Neural cell (in vitro differentiated cells): Measurements from ENCODE around the gene RAP1GAP2. TPM values are rescaled to one million over a fixed set of nuclear protein-coding genes. Genes with fewer than 3 reads are reported as not detected.

ENCODE experiments used
- H2AFZ ChIP-seq: fragments of 200-600, 300-800 bp; sonication (generic), shearing (Covaris generic); 2 replicates; pipeline ENCODE4 v1.6.0; 2014; ENCODE audit warnings: low read depth, mild to moderate bottlenecking, antibody characterized with exemption, low read length, moderate library complexity
- H3F3A ChIP-seq: fragments of 200-600 bp; shearing (Covaris generic); 2 replicates; pipeline ENCODE4 v1.6.1; 2016; ENCODE audit warnings: mild to moderate bottlenecking, moderate library complexity, mixed read lengths, antibody characterized with exemption, low read length; ENCODE audit not compliant: insufficient read depth, poor library complexity, severe bottlenecking
- H3K27ac ChIP-seq: fragments of 200-600, 300-800 bp; sonication (generic), shearing (Covaris generic); 2 replicates; pipeline ENCODE4 v1.5.1; 2014; ENCODE audit warnings: mild to moderate bottlenecking, low read length, moderate library complexity
- H3K27me3 ChIP-seq: fragments of 300-800, 200-600 bp; sonication (generic), shearing (Covaris generic); 2 replicates; pipeline ENCODE4 v1.6.0; 2014; ENCODE audit warnings: mild to moderate bottlenecking, low read depth, low read length, moderate library complexity; ENCODE audit not compliant: insufficient read depth
- H3K36me3 ChIP-seq: fragments of 300-800, 200-600 bp; sonication (generic), shearing (Covaris generic); 2 replicates; pipeline ENCODE4 v1.5.1; 2014; ENCODE audit warnings: mild to moderate bottlenecking, antibody characterized with exemption, low read length, moderate library complexity; ENCODE audit not compliant: insufficient read depth
- H3K4me2 ChIP-seq: fragments of 300-800, 200-600 bp; sonication (generic), shearing (Covaris generic); 2 replicates; pipeline ENCODE4 v1.6.0; 2014; ENCODE audit warnings: mild to moderate bottlenecking, low read length
- H3K4me3 ChIP-seq: fragments of 300-800, 200-600 bp; sonication (generic), shearing (Covaris generic); 2 replicates; pipeline ENCODE4 v1.5.1; 2014; ENCODE audit warnings: mild to moderate bottlenecking, low read length, moderate library complexity
- H3K79me2 ChIP-seq: fragments of 200-600 bp; shearing (Covaris generic); replicated peaks from 2 replicates; pipeline ENCODE4 v1.6.0; 2014; ENCODE audit warnings: mild to moderate bottlenecking, low read length, moderate library complexity; ENCODE audit not compliant: insufficient read depth
- H3K9ac ChIP-seq: fragments of 300-800, 200-600 bp; sonication (generic), shearing (Covaris generic); 2 replicates; pipeline ENCODE4 v1.6.1; 2016; ENCODE audit warnings: mild to moderate bottlenecking, low read length, mixed read lengths
- H3K9me2 ChIP-seq: fragments of 200-600 bp; shearing (Covaris generic); 2 replicates; pipeline ENCODE4 v1.6.1; 2016; ENCODE audit warnings: mild to moderate bottlenecking, low read length, mixed read lengths; ENCODE audit not compliant: insufficient read depth
- H3K9me3 ChIP-seq: fragments of 200-600, 300-800 bp; sonication (generic), shearing (Covaris generic); 2 replicates; pipeline ENCODE4 v1.6.1; 2016; ENCODE audit warnings: mild to moderate bottlenecking, mixed run types, low read length, moderate library complexity, mixed read lengths
- H4K20me1 ChIP-seq: fragments of 200-600 bp; shearing (Covaris generic); 2 replicates; pipeline ENCODE4 v1.6.1; 2016; ENCODE audit warnings: mild to moderate bottlenecking, mixed run types; ENCODE audit not compliant: insufficient read depth
- CTCF ChIP-seq: fragments of 450-650 bp; IDR thresholded peaks from 2 replicates; pipeline ENCODE4 v1.5.1; 2014; ENCODE audit warnings: antibody characterized with exemption, mild to moderate bottlenecking, moderate library complexity; ENCODE audit not compliant: poor library complexity, severe bottlenecking
- EP300 ChIP-seq: fragments of 450-650 bp; conservative IDR thresholded peaks from 2 replicates; pipeline ENCODE4 v1.6.1; 2014; ENCODE audit warnings: antibody characterized with exemption, mild to moderate bottlenecking, moderate library complexity; ENCODE audit not compliant: poor library complexity, severe bottlenecking
- EZH2 ChIP-seq: fragments of 200-600, 300-800 bp; shearing (Covaris generic), sonication (generic); IDR thresholded peaks from 2 replicates; pipeline ENCODE4 v1.6.1; 2014; ENCODE audit warnings: antibody characterized with exemption, low read length, borderline replicate concordance, mild to moderate bottlenecking; ENCODE audit not compliant: insufficient read depth, poor library complexity, severe bottlenecking
- MXI1 ChIP-seq: fragments of 450-650 bp; conservative IDR thresholded peaks from 2 replicates; pipeline ENCODE4 v1.6.1; 2014; ENCODE audit warnings: antibody characterized with exemption, mild to moderate bottlenecking; ENCODE audit not compliant: poor library complexity, severe bottlenecking
- POLR2AphosphoS5 ChIP-seq: IDR thresholded peaks from 2 replicates; pipeline ENCODE4 v1.6.1; 2012
- RAD21 ChIP-seq: fragments of 450-650 bp; conservative IDR thresholded peaks from 2 replicates; pipeline ENCODE4 v1.6.1; 2014; ENCODE audit warnings: antibody characterized with exemption, mild to moderate bottlenecking, moderate library complexity
- REST ChIP-seq: IDR thresholded peaks from 2 replicates; pipeline ENCODE4 v1.6.1; 2012; ENCODE audit warnings: borderline replicate concordance
- SMC3 ChIP-seq: fragments of 450-650 bp; conservative IDR thresholded peaks from 2 replicates; pipeline ENCODE4 v1.6.1; 2014; ENCODE audit warnings: antibody characterized with exemption, mild to moderate bottlenecking, moderate library complexity; ENCODE audit not compliant: poor library complexity
- TAF1 ChIP-seq: IDR thresholded peaks from 2 replicates; pipeline ENCODE4 v1.6.1; 2012; ENCODE audit warnings: low read depth
- polyA plus RNA-seq: library from polyadenylated mRNA; depleted of rRNA; stranded (reverse); fragments of >200 nt; gene quantifications from 2 replicates; pipeline ENCODE4 v1.2.3, GENCODE V29; 2014

The RAP1GAP2 gene
- polyA plus RNA-seq, 1 donor from 2014 or later = 14.8 TPM

GRCh38 chr17:2797637-2798036, 1.4 kb downstream of the RAP1GAP2 start:
- TF ChIP-seq EZH2 (no peak), REST (no peak), EP300 (no peak), RAD21 (no peak), SMC3 (no peak), MXI1 (no peak), POLR2AphosphoS5 (no peak)

GRCh38 chr17:2798188-2798587, 1.9 kb downstream of the RAP1GAP2 start:
- Histone ChIP-seq H3K4me3 (no peak overlapping the region), H3K27ac (no peak overlapping the region), H3K9me3 (no peaks in the 10 kb centered on the region), H3K79me2 (no peaks in the 10 kb centered on the region), H3K36me3 (no peaks in the 10 kb centered on the region), H3K27me3 (no peaks in the 10 kb centered on the region), H3K9ac (no peak overlapping the region), H4K20me1 (no peaks in the 10 kb centered on the region), H2AFZ (no peak overlapping the region), H3F3A (no peaks in the 10 kb centered on the region), H3K4me2 (no peak overlapping the region), H3K9me2 (no peaks in the 10 kb centered on the region)
- TF ChIP-seq POLR2AphosphoS5 = no peak
- no peak for TF ChIP-seq EZH2
- no peak for TF ChIP-seq CTCF

More at GRCh38 chr17:2797637-2798036, 1.4 kb downstream of the RAP1GAP2 start:
- Histone ChIP-seq H4K20me1 (no peaks in the 10 kb centered on the region), H3K36me3 (no peaks in the 10 kb centered on the region), H3K9me3 (no peaks in the 10 kb centered on the region), H3K4me3 (no peak overlapping the region), H3K9me2 (no peaks in the 10 kb centered on the region), H3K4me2 (no peak overlapping the region), H3K27ac (no peak overlapping the region), H3K27me3 (no peaks in the 10 kb centered on the region), H3K9ac (no peak overlapping the region), H3F3A (no peaks in the 10 kb centered on the region), H2AFZ (no peak overlapping the region), H3K79me2 (no peaks in the 10 kb centered on the region)

- Histone ChIP-seq H3K36me3 (no peaks in the 10 kb centered on the region), H3K9me2 (no peaks in the 10 kb centered on the region), H3K4me2 (no peak overlapping the region), H4K20me1 (no peaks in the 10 kb centered on the region), H3K4me3 (no peak overlapping the region), H3K9ac (no peak overlapping the region), H3K27me3 (no peaks in the 10 kb centered on the region), H3K79me2 (no peaks in the 10 kb centered on the region), H3K9me3 (no peaks in the 10 kb centered on the region), H3K27ac (no peak overlapping the region), H2AFZ (no peak overlapping the region), H3F3A (no peaks in the 10 kb centered on the region)
- TF ChIP-seq EZH2 (no peak), MXI1 (no peak), SMC3 (no peak), EP300 (no peak), REST (no peak), CTCF (no peak), POLR2AphosphoS5 (no peak), RAD21 (no peak), TAF1 (no peak)
These were observed 2.4 kb downstream of the RAP1GAP2 start for GRCh38 chr17:2798678-2799077.
